PC-3 (cell line): Measurements from ENCODE around the gene KIAA0040. TPM values are rescaled to one million over a fixed set of nuclear protein-coding genes. Genes with fewer than 3 reads are reported as not detected.
A peak's percentile ranks its signal among the peaks of the same experiment; 100 is the strongest.

Experiments used
- ATAC-seq: fragments of 200-7000 bp; cut with Tn5 transposase; 2 replicates; pipeline ENCODE4 v1.9.1; 2020; ENCODE audit warnings: mild to moderate bottlenecking, moderate library complexity
- BruUV-seq: library from RNA; stranded (reverse); fragments of 400-500 nt; replicated peaks from 2 replicates; lab custom pipeline; 2021; lab: Mats Ljungman, UMichigan
- CTCF ChIA-PET: fragments of 300-600 bp; sonication (Branson Sonifier 250); formaldehyde crosslinking; loops from one replicate; lab custom pipeline; 2022; ENCODE audit warnings: antibody characterized with exemption; lab: Charles Lee
- POLR2A ChIA-PET: fragments of 300-600 bp; sonication (Branson Sonifier 250); formaldehyde crosslinking; loops from one replicate; lab custom pipeline; 2022; ENCODE audit warnings: antibody characterized with exemption; ENCODE audit not compliant: unreplicated experiment; lab: Charles Lee
- DNase-seq: peaks from one replicate; pipeline ENCODE4 v3.0.0-alpha.2; 2015
- H2AFZ ChIP-seq: fragments of 300-600 bp; sonication (generic); 2 replicates; pipeline ENCODE4 v1.6.0; 2016; ENCODE audit warnings: antibody characterized with exemption, low read length
- H3F3A ChIP-seq: fragments of 300-600 bp; sonication (generic); one replicate; pipeline ENCODE4 v1.6.0; 2017; ENCODE audit warnings: antibody characterized with exemption, low read length, control low read depth, mild to moderate bottlenecking; ENCODE audit not compliant: unreplicated experiment
- H3K27ac ChIP-seq: fragments of 300-600 bp; sonication (generic); 2 replicates; pipeline ENCODE4 v1.5.1; 2016; ENCODE audit warnings: mild to moderate bottlenecking, low read length
- H3K27me3 ChIP-seq: fragments of 300-600 bp; sonication (generic); 2 replicates; pipeline ENCODE4 v1.6.1; 2016; ENCODE audit warnings: low read length, mixed read lengths
- H3K36me3 ChIP-seq: fragments of 300-600 bp; sonication (generic); 2 replicates; pipeline ENCODE4 v1.6.1; 2016; ENCODE audit warnings: low read depth, mixed run types, low read length, mixed read lengths
- H3K4me1 ChIP-seq: fragments of 300-600 bp; sonication (generic); 2 replicates; pipeline ENCODE4 v1.5.1; 2016; ENCODE audit warnings: low read length; ENCODE audit not compliant: insufficient read depth
- H3K4me2 ChIP-seq: fragments of 300-600 bp; sonication (generic); 2 replicates; pipeline ENCODE4 v1.6.0; 2016; ENCODE audit warnings: low read length
- H3K4me3 ChIP-seq: fragments of 300-600 bp; sonication (generic); 2 replicates; pipeline ENCODE4 v1.5.1; 2016; ENCODE audit warnings: mild to moderate bottlenecking, low read length, mixed read lengths
- H3K79me2 ChIP-seq: fragments of 300-600 bp; sonication (generic); 2 replicates; pipeline ENCODE4 v1.6.1; 2017; ENCODE audit warnings: low read length, mixed read lengths
- H3K9ac ChIP-seq: fragments of 300-600 bp; sonication (generic); 2 replicates; pipeline ENCODE4 v1.6.0; 2016; ENCODE audit warnings: mild to moderate bottlenecking, low read length
- H3K9me2 ChIP-seq: fragments of 300-600 bp; sonication (generic); replicated peaks from 2 replicates; pipeline ENCODE4 v1.6.1; 2016; ENCODE audit warnings: mixed run types, low read length, mixed read lengths
- H3K9me3 ChIP-seq: fragments of 300-600 bp; sonication (generic); 2 replicates; pipeline ENCODE4 v1.6.1; 2016; ENCODE audit warnings: low read length, mixed read lengths
- H4K20me1 ChIP-seq: fragments of 300-600 bp; sonication (generic); 2 replicates; pipeline ENCODE4 v1.6.1; 2016; ENCODE audit warnings: low read length, mixed read lengths
- EZH2 ChIP-seq: fragments of 300-600 bp; sonication (generic); IDR thresholded peaks from one replicate; pipeline ENCODE4 v1.6.1; 2017; ENCODE audit warnings: antibody characterized with exemption, mild to moderate bottlenecking, low read length; ENCODE audit not compliant: unreplicated experiment
- EZH2phosphoT487 ChIP-seq: fragments of 300-600 bp; sonication (generic); IDR thresholded peaks from 2 replicates; pipeline ENCODE4 v1.6.1; 2018; ENCODE audit warnings: mild to moderate bottlenecking, antibody characterized with exemption, low read length, borderline replicate concordance
- intact Hi-C: fragments of 100-400 bp; cut with micrococcal nuclease; formaldehyde crosslinking; loops from 2 replicates; pipeline ENCODE4 v1.9.0; 2023
- total RNA-seq: library from RNA; depleted of rRNA; stranded (reverse); fragments of >200 nt; gene quantifications from 2 replicates; pipeline ENCODE4 v1.2.3, GENCODE V29; 2014
- TF ChIP-seq, protein P1 (sequence below): fragments of 300-600 bp; sonication (generic); conservative IDR thresholded peaks from 2 replicates; pipeline ENCODE4 v1.5.1; 2017; ENCODE audit warnings: antibody characterized with exemption, low read depth, mild to moderate bottlenecking, low read length

Gene KIAA0040
- total RNA-seq, 1 experiment from 2014 or later = 17.8 TPM

DNA sequence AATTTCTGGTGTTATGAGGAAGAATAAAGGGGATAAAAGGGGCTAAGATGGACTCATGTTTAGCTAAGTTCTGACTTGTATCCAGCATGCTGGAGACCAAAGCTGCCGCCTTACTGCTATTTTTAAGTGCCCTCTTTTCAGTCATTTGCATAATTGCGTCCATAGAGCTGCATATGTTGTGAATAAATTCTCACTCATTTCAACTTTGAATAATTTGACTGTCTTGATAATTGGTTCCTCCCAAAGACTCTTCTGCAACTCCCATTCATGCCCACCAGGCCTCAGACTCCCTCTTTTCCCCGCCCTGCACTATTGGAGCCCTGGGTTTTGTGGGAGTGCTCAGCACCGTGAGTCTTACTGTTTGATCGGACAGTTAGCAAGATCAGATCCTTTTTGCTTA is 45.0 kb downstream of the KIAA0040 start:
- BruUV-seq = no TSS peak
- Histone ChIP-seq H3K27ac (no peak overlapping the region), H3K9me2 (no peaks in the 10 kb centered on the region), H3K4me1 (peaks cover 22% of the 10 kb centered on the region), H3K27me3 (no peaks in the 10 kb centered on the region), H2AFZ (no peak overlapping the region), H3K79me2 (no peaks in the 10 kb centered on the region), H4K20me1 (no peaks in the 10 kb centered on the region), H3K4me2 (no peak overlapping the region), H3K9me3 (no peaks in the 10 kb centered on the region), H3F3A (no peaks in the 10 kb centered on the region), H3K9ac (no peak overlapping the region), H3K36me3 (no peaks in the 10 kb centered on the region), H3K4me3 (no peak overlapping the region)
- CTCF ChIA-PET = interaction anchor here (0.8 kb wide), 1 partner anchor 171 kb away, joined by 4 read pairs; no protein-coding TSS in a partner anchor
- intact Hi-C loops = loop anchor here (5.0 kb wide), 2 partner anchors 115 to 1735 kb away; no protein-coding TSS in a partner anchor
- POLR2A ChIA-PET = no interaction called here
- TF ChIP-seq EZH2 (no peak), EZH2phosphoT487 (no peak)
- TF ChIP-seq, protein P1, sequence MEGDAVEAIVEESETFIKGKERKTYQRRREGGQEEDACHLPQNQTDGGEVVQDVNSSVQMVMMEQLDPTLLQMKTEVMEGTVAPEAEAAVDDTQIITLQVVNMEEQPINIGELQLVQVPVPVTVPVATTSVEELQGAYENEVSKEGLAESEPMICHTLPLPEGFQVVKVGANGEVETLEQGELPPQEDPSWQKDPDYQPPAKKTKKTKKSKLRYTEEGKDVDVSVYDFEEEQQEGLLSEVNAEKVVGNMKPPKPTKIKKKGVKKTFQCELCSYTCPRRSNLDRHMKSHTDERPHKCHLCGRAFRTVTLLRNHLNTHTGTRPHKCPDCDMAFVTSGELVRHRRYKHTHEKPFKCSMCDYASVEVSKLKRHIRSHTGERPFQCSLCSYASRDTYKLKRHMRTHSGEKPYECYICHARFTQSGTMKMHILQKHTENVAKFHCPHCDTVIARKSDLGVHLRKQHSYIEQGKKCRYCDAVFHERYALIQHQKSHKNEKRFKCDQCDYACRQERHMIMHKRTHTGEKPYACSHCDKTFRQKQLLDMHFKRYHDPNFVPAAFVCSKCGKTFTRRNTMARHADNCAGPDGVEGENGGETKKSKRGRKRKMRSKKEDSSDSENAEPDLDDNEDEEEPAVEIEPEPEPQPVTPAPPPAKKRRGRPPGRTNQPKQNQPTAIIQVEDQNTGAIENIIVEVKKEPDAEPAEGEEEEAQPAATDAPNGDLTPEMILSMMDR = no peak
- DNase-seq = no peak
- no peak for ATAC-seq

DNA sequence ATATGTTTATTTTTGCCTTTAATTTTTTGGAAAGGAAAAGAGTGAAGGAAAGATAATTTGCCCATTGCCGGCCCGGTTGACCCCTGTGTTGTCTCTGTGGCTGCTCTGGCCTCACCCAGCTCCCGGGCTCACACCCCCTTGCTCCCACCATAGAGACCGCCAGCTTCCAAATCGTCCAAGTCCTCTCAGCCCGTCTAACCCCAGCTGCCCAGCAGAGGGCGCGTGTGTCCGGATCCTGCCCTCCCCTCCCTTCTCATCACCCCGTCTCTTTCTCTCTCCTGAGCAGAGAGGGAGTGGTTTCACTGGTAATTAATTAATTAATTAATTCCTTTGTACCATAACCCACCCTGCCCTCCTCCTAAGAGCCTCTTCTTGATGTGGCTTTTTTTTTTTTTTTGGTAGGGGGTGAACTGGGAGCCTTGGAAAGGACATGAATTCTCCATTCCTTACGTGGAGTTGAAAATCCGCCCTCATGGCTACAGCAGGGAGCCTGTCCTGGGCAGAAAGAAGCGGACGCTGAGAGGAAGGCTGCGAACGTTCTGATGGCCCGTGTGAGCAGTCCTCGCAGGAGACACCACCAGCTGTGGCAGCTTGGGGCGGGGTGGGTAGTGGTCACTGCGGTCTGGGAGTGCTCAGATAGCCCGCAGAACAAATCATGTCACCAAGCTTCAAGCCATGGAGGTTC is 45.9 kb downstream of the KIAA0040 start:
- Histone ChIP-seq H3K79me2 (no peaks in the 10 kb centered on the region), H4K20me1 (no peaks in the 10 kb centered on the region), H2AFZ (peak overlapping the region; percentile 48; the same call in 1 of the 2 replicates), H3K27me3 (no peaks in the 10 kb centered on the region), H3K4me1 (peaks cover 22% of the 10 kb centered on the region), H3K4me2 (peak overlapping the region; percentile 78), H3K9me3 (no peaks in the 10 kb centered on the region), H3K36me3 (no peaks in the 10 kb centered on the region), H3K9ac (no peak overlapping the region), H3K9me2 (no peaks in the 10 kb centered on the region), H3K27ac (peak overlapping the region; percentile 36), H3F3A (no peaks in the 10 kb centered on the region), H3K4me3 (peak overlapping the region; percentile 53)
- TF ChIP-seq, protein P1 = peak; percentile 80
- TF ChIP-seq EZH2 = no peak
- ChIA-PET POLR2A (no interaction called here), CTCF (interaction anchor here (0.6 to 0.8 kb wide), 2 partner anchors 21 to 347 kb away, joined by 3 to 4 read pairs; no protein-coding TSS in a partner anchor)
- peak; percentile 76 for ATAC-seq
- BruUV-seq = no TSS peak
- intact Hi-C loops = loop anchor here (5.0 kb wide), 2 partner anchors 114 to 1736 kb away; no protein-coding TSS in a partner anchor
- DNase-seq = peak; percentile 65
